LHCN-M2 (cell line): ENCODE results near the gene XIRP1. TPM values are rescaled to one million over a fixed set of nuclear protein-coding genes. Genes with fewer than 3 reads are reported as not detected.
A peak's percentile ranks its signal among the peaks of the same experiment; 100 is the strongest.

Experiments used
- DNase-seq: peaks from one replicate; pipeline ENCODE4 v3.0.0-alpha.2; 2012; ENCODE audit warnings: low read depth
- total RNA-seq: library from RNA; depleted of rRNA; stranded (reverse); fragments of >200 nt; gene quantifications from 2 replicates; pipeline ENCODE4 v1.2.3, GENCODE V29; 2014

The XIRP1 gene
- total RNA-seq, 1 experiment from 2014 or later: 4.1 TPM

DNA sequence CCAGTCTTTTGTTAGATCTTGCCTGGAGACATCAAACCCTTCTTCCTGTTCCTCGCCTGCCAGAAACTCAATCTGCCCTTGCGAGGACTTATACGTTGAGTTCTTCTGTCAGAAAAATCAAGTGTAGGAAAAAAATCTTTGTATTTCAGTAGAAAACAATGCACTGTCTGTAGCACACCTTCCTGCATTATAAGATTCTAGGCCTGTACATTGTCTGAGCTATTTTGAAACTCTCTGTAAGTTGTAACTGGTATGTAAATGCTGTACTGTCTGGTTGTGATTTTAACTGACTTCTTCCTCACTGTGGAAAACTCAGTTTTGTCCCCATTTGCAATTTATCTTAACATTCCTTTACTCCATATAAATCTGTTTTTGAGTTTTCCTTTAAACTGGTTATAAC, 17.7 kb upstream of the XIRP1 start:
- no peak for DNase-seq

GRCh38 chr3:39209329-39209970, 17.1 kb upstream of the XIRP1 start:
- DNase-seq: no peak

- DNase-seq: peak; percentile 49
Measured at GRCh38 chr3:39208463-39209055, 16.2 kb upstream of the XIRP1 start.

GRCh38 chr3:39207361-39208186, 15.2 kb upstream of the XIRP1 start:
- no peak for DNase-seq

GRCh38 chr3:39205919-39206516, 13.6 kb upstream of the XIRP1 start:
- no peak for DNase-seq

- no peak for DNase-seq
Measured at GRCh38 chr3:39205131-39205530, 12.7 kb upstream of the XIRP1 start.

DNA sequence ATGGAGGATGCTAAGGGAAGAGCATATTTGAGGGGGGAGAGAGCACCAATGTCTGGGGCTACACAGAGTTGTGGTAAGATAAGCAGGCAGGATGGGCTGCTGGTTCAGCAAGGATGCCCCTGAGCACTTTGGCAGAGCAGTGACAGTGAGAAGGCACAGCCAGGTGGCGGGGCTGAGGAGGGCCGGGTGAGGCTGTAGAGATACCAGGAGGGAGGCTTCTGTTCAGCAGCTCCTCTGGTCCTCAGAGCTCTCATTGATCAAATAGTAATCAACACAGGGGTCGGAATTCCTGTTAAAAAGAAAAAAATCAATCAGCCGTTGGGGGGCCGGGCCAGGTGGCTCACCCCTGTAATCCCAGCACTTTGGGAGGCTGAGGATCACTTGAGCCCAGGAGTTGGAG, 11.5 kb upstream of the XIRP1 start:
- no peak for DNase-seq

DNA sequence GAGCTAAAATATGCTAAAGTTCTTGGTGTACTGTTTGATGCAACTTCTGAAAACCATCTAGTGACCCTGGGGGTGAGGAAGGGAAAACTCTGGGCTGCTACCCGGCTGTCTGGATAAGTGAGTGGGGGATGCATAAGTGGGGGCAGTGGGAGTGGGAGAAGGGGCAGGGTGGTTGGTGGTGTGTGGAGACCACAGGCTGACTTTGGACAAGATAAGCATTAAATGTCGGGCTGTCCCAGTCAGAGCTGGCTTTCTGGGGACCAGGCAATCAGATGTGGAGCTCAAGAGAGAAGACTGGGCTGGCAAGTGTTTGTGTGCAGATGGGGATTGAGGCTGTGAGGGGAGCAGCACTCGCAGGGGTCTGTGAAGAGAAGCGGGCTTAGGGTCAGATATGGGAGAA, 11.0 kb upstream of the XIRP1 start:
- no peak for DNase-seq

DNA sequence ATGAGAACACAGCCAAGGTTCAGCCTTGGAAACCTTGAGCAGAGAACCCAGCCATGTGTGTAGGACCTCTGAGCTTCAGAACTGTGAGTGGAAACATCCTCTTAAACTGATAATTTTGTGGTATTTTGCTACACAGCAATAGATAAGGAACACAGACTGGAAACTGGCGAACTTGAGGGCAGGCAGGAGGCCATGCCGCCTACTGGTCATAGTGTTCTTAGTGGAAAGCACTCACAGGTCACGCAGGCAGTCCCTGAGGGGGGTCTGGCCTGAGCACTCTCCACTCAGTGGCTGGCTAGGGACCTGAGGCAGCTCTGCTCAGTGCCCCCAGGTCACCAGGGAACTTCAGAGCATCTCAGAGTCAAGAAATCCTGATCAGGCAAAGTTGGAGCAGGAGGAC, 9.7 kb upstream of the XIRP1 start:
- no peak for DNase-seq

- DNase-seq: no peak
Measured at GRCh38 chr3:39196671-39197356, 4.4 kb upstream of the XIRP1 start.

GRCh38 chr3:39196034-39196433, 3.6 kb upstream of the XIRP1 start:
- DNase-seq: no peak

DNA sequence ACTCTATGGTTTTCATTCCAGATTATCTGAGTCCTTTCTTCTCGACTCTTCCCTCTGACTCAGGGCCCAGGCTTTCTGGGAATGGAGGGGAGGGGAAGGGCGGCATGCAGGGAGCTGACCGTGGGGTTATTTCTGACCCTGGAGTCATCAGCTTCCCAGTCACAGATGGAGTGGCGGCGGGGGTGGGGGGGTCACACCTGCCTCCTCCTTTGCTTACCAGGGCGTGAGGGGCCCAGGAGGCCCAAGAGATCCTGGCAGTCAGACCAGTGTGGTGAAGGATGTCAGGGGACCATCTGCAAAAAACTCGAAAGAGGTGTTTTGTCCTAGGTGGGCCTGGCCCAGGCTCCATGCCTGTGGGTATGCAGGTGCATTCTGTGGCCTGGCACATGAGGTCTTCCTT, 996 bp upstream of the XIRP1 start:
- peak; percentile 48 for DNase-seq

GRCh38 chr3:39191773-39192172, 622 bp downstream of the XIRP1 start:
- no peak for DNase-seq

GRCh38 chr3:39191111-39191510, 1.3 kb downstream of the XIRP1 start:
- DNase-seq: no peak

DNA sequence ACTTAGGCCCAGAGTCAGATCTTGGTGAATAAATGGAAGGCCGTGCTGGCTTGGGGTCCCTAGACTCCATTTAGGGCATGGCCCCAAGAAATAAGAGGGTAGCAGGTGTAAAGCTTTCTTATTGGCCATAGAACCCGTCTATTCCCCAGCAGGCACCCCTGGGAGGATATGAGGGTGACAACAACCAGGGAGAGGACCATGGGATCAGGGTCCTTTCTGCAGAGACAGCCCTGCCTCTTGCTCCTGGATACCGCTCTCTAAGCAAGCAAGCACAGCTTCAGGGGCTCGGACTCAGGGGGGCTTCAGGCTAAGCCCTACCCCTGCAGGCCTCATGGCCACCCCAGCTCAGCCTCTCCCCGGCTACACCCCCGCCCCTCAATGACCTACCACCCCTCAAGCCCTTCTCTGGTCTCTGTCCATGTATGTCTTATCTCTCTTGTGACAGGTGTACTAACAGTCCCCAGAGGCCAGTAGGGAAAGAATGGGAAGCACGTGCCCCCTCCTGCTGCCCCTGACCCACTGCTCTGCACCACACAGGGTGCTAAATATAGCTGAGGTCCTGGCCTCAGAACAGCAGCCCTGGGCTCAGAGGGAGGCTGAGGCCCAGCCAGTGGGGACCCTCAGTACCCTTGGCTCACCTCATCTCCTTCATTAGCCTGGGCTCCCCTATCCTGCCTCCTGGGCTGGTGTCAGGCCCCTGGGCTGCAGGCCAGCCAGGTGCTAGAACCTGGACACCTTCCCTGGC, 1.9 kb downstream of the XIRP1 start:
- DNase-seq: no peak

- DNase-seq: peak; percentile 39
Measured at GRCh38 chr3:39189959-39190269, 2.5 kb downstream of the XIRP1 start.

DNA sequence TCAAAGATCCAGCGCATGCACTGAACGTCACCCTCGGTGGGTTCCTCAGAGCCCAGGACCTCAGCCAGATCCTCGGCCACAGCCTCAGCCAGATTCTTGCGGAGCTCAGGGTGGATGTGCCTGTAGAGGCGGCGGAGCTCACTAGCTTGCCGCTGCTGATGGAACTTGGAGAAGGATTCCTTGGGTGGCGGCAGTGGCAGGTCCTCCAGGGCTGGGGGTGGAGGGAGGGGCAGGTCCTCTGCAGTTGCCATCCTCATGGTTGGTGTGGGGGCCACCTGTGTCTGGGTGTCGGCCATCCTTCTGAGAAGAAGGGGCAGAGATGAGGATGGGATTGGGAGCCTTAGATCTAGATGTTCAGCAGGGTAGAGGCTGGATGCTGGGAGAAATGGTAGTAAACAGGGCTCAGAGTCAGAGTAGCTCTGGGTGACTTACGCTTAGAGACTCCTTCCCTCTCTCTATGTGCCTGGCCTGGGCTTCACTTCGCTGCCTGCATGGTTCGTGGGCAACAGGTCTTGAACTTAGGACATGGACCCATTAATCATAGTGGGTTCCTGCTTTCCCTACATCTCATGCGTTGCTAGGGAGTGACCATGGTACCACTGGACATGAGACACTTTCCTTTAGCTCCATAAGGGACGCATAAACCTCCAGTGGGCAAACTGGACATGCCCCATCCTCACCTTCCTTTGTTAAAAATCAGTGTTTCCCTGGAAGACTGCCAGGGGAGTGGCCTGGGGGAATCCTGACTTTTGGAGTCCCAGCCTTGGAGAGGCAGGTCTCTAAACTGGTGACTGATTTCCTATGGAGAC, 3.0 kb downstream of the XIRP1 start:
- no peak for DNase-seq

DNA sequence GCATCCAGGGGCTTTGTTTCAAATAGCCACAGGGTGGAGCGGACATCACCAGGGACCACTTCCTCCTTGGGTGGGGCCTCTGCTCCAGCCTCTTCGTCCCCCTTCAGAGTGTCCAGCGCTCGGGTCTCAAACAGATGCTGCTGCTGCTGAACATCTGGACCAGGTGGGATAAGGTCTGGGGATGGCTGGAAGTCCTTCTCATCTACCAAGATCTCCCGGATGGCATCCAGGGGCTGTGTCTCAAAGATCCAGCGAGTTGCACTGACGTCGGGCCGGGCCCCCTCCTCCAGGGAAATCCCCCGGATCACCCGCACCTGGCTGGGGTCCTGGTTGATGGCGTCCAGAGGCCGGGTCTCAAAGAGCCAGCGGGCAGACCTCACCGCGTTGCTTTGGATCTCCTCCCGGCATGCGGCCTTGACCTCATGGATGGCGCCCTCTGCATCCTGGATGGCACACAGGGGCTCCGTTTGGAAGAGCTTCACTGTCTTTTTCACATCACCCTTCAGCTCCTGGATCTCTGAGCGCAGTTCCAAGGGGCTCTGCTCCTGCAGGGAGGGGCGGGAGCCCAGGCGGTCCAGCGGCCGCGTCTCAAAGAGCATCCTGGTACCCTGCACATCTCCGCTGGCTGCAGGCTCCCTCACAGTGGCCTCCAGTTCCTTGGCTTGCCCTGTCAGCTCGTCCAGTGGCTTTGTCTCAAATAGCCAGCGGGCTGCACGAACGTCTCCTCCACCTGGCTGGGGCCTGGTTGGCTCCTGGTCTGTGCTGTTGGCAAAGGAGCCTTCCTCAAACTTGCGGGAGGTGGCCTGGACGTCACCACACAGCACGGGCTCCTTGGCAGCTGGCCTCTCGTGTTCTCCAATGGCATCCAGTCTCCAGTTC, 3.9 kb downstream of the XIRP1 start:
- DNase-seq: no peak

DNA sequence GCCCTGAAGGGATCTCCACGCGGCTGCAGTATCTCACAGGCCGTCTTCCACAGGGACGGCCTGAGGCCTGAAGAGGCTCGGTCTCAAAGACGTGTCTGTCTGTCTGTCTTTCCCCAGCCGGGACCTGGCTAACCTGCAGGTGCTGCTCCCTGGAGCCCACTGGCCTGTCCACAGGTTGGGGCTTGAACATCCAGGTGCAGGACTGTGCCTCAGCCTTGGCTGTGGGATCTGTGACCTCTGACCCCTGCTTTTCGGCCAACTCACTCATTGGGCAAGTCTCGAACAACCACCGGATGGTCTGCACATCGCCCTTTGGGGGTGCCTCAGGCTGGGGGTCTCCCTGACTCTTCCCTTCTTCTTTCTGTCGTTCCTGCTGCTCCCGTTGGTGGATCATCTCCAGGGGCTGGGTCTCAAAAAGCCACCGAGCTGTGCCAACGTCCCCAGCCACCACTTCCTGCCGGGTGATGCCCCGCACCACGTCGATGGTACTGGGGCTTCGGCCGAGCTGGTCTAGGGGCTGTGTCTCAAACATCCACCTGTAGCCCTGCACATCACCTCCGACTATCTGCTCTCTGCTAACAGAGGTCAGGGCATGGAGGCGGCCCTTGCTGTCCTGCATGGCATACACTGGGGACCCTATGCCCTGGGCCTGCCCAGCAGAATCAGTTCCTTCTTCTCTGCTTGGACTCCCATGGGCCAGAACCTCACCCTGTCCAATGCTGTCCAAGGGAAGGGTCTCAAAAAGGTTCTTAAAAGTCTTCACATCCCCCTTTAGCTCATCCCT, 4.8 kb downstream of the XIRP1 start:
- no peak for DNase-seq
